GM12878 (cell line): ENCODE results near the gene STXBP1.

Experiments
- MEF2B ChIP-seq: fragments of 450-650 bp; IDR thresholded peaks from 2 replicates; pipeline ENCODE4 v1.6.1; 2018; ENCODE audit warnings: mild to moderate bottlenecking, moderate library complexity; ENCODE audit not compliant: partially characterized antibody, poor library complexity, severe bottlenecking
- RFX5 ChIP-seq: IDR thresholded peaks from 2 replicates; pipeline ENCODE4 v1.6.1; 2011; ENCODE audit warnings: low read depth, low read length, improper control_type of control experiment
- TBL1XR1 ChIP-seq: IDR thresholded peaks from 2 replicates; pipeline ENCODE4 v1.6.1; 2012; ENCODE audit warnings: low read depth, low read length, improper control_type of control experiment

DNA sequence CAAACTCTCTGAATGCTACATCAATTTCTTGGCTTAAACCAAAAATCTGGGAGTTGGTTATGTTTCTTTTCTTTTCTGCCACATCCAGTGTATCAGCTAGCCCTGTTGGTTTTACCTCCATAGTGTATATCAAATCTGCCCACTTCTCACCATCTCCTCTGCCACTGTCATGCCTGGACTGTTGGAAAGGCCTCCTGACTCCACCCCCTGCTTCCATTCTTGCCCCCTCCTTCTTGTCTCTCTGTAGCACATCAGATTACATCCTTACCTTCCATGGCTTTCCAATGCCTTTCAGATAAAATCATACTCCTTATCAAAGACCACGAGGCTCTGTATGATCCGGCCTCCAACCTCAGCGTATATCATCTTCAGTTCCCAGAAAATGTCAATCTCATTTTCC, 35.4 kb downstream of the STXBP1 start:
- TF ChIP-seq TBL1XR1 = no peak
- TF ChIP-seq RFX5 = no peak
- no peak for TF ChIP-seq MEF2B
